Omental fat pad (tissue), 4 donors: ENCODE data around the gene HOXD11. TPM values are rescaled to one million over a fixed set of nuclear protein-coding genes. Genes with fewer than 3 reads are reported as not detected.
A peak's percentile ranks its signal among the peaks of the same experiment; 100 is the strongest.

Experiments used
- ATAC-seq: fragments of 150-250 bp; one replicate; pipeline ENCODE4 v1.9.1; 2016; ENCODE audit warnings: mild to moderate bottlenecking, moderate library complexity; ENCODE audit not compliant: low FRiP score
- DNase-seq: peaks from one replicate; pipeline ENCODE4 v3.0.0-alpha.2; 2019; ENCODE audit warnings: low spot score
- CTCF ChIP-seq, 3 donors: fragments of 450-650 bp; IDR thresholded peaks; one replicate each; pipeline ENCODE4 v1.5.1; 2016 to 2017; ENCODE audit warnings: antibody characterized with exemption in 3 of 3, mild to moderate bottlenecking in 3 of 3, moderate library complexity in 2 of 3
- small RNA-seq: library from RNA; depleted of rRNA; stranded (forward); fragments of <200 nt; gene quantifications from one replicate; pipeline ENCODE3, GENCODE V24; 2016
- total RNA-seq, 4 donors: library from RNA; depleted of rRNA; stranded (reverse); fragments of >200 nt; gene quantifications; one replicate each; pipeline ENCODE4 v1.1.0, GENCODE V29; 2016

HOXD11 gene
- total RNA-seq, 4 donors from 2014 or later, result not detected

GRCh38 chr2:176156301-176156806 lies 49.3 kb downstream of the HOXD11 start:
- no peak for ATAC-seq
- no peak for TF ChIP-seq CTCF (IDR thresholded peaks at IDR 0.05)
- DNase-seq, result no peak

GRCh38 chr2:176156807-176157498 lies 49.9 kb downstream of the HOXD11 start, which contains the start of gene HOXD3:
Gene HOXD3, plus strand, starts transcription at chr2:176157307. Its CDS starts 11,808 bp downstream, at chr2:176169115.
- TF ChIP-seq CTCF (IDR thresholded peaks at IDR 0.05), result no peak
- DNase-seq (no peak), ATAC-seq (no peak)

- no peak for ATAC-seq
- DNase-seq, result no peak
- TF ChIP-seq CTCF (IDR thresholded peaks at IDR 0.05), result no peak
Observed at GRCh38 chr2:176157499-176158185, 50.6 kb downstream of the HOXD11 start.

- DNase-seq (no peak), ATAC-seq (no peak)
- no peak for TF ChIP-seq CTCF (IDR thresholded peaks at IDR 0.05)
Observed at GRCh38 chr2:176158186-176158591, 51.1 kb downstream of the HOXD11 start.

- ATAC-seq (no peak), DNase-seq (no peak)
- no peak for TF ChIP-seq CTCF (IDR thresholded peaks at IDR 0.05)
Observed at GRCh38 chr2:176158855-176159662, 52.0 kb downstream of the HOXD11 start.

Small RNA genes lying within 50 kb of the gene (small RNA-seq; reads per million reads assigned to genes)
- 99,455 reads per million, percentile 100 among the genes with 10 or more reads in this experiment for gene MIR10B

Other genes starting within 250 kb of the HOXD11 start
- gene LNPK, start 105.0 kb upstream of the HOXD11 start, total RNA-seq, result 10 to 100 TPM; 13.8 to 37.4 (median 22.2) TPM
- not detected for gene EVX2, start 23.3 kb upstream of the HOXD11 start, total RNA-seq
- not detected for gene HOXD13, start 14.6 kb upstream of the HOXD11 start, total RNA-seq
- gene HOXD12, start 7.5 kb upstream of the HOXD11 start, total RNA-seq, result not detected
- gene HOXD10, start 9.5 kb downstream of the HOXD11 start, total RNA-seq, result 1 to 10 TPM in 1 of 4 donors, under 1 TPM in 2, not detected in 1; 0.56 to 1.1 (median 0.56) TPM
- gene HOXD9, start 15.4 kb downstream of the HOXD11 start, total RNA-seq, result 1 to 10 TPM in 3 of 4 donors, under 1 TPM in 1; 0.95 to 2.6 (median 1.7) TPM
- 10 to 100 TPM in 1 of 4 donors, 1 to 10 TPM in 3; 3.7 to 24.6 (median 7.6) TPM for gene HOXD8, start 22.4 kb downstream of the HOXD11 start, total RNA-seq
- 10 to 100 TPM in 1 of 4 donors, 1 to 10 TPM in 3; 1.0 to 14.2 (median 1.9) TPM for gene HOXD4, start 44.3 kb downstream of the HOXD11 start, total RNA-seq
- gene HOXD3, start 50.0 kb downstream of the HOXD11 start, total RNA-seq, result 10 to 100 TPM in 1 of 4 donors, 1 to 10 TPM in 2, under 1 TPM in 1; 0.65 to 15.8 (median 2.8) TPM
- gene HOXD1, start 81.4 kb downstream of the HOXD11 start, total RNA-seq, result under 1 TPM; 0.19 to 0.95 (median 0.53) TPM
- 10 to 100 TPM; 12.1 to 26.8 (median 21.8) TPM for gene MTX2, start 162.2 kb downstream of the HOXD11 start, total RNA-seq